Measurements from ENCODE around the gene ACOT8.

GRCh38 chr20:45892049-45892825 is 35.0 kb upstream of the ACOT8 start:
- TF ChIP-seq EZH2 (IDR thresholded peaks at IDR 0.05; ENCODE audit: insufficient read depth, poor library complexity, severe bottlenecking): no peak
- no peak for TF ChIP-seq EZH2phosphoT487 (IDR thresholded peaks at IDR 0.05; ENCODE audit: insufficient read depth, low read depth)

Measured in GM23248 (cell line).